COLO829 (cell line): Measurements from ENCODE around the gene SERPINA1.

Experiments
- DNase-seq: peaks from one replicate; pipeline ENCODE4 v3.0.0; 2012; ENCODE audit warnings: low spot score

Gene SERPINA1

DNA sequence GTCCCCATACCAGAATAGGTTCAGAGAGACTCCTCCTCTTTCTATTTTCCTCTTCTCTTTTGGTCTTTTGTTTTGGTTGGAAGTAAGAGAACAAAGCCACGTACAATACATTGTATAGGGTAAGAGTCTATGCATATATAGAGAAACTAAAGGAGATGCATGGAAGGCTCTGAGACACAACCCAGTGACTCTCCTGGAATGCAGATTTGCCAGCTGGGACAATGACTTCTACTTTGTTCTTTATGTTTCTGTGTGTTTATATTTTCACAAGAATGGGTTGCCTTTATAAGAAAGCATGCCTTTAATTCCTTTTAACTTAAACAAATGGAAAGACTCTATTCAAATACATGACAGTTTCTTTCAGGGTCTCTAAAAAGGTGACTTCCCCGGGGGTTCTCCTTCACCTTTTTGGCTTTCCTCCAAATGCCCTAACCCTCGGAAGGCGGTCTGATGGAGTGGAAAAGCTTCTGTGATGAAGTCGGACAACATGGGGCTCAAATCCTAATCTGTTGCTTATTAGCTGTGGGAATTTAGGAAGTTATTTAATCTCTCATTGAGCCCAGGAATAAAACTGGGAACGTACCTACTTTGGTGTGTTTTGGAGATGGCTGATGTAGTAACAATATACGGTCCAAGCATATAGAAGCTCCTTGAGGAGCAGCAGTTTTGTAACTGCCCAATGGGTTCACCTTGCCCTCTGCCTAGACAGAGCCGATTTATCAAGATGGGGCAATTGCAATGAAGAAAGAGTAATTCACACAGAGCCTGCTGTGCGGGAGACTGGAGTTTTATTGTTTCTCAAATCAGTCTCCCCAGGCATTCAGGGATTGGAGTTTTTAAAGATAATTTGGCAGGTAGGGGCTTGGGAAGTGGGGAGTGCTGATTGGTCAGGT lies 9.1 kb upstream of the SERPINA1 start:
- DNase-seq, result no peak

DNA sequence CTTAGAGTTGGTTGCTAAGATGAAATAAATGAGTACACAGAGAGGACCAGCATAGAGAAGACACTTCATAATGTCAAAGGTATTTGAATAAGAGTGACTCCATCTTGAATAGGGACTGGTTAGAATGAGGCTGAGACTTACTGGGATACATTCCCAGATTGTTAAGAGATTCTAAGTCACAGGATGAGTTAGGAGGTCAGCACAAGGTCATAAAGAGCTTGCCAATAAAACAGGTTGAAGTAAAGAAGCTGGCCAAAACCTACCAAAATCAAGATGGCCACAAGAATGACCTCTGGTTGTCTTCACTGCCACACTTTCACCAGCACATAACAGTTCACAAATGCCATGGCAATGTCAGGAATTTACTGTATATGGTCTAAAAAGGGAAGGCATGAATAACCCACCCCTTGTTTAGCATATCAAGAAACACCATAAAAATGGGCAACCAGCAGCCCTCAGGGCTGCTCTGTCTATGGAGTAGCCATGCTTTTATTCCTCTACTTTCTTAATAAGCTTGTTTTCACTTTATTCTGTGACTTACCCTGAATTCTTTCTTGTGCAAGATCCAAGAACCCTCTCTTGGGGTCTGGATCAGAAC lies 8.3 kb upstream of the SERPINA1 start:
- no peak for DNase-seq

DNA sequence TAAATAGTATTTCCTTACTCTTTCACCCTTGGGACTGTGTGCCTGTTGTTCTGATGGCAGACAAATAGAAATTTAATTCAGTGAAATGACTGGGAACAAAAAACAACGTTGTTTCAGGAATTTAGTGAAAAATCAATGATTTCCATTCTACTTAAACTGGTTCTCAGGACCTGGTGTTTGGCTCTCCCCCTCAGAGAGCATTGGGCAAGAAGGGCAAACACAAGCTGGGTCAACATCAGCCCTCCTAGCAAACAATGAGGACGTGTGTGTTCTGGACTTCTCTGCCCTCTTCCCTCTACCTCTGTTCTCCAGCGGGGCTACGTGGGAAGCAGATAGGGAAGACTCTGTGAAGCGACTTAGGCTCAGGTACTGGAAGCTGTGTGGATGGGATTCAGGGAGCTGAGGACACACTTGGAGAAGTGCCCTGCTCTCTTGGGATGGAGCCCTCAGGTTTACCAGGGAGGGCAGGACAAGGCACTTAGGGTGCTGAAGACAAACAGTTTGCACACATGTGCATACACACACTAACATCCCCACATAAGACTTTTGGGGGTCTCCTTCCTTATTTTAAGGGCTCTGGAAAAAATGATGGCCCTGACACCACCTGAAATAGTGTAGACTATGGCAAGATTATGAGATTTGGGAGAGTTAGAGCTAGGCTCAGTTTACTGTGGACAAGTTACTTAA lies 7.6 kb upstream of the SERPINA1 start:
- DNase-seq, result no peak

DNA sequence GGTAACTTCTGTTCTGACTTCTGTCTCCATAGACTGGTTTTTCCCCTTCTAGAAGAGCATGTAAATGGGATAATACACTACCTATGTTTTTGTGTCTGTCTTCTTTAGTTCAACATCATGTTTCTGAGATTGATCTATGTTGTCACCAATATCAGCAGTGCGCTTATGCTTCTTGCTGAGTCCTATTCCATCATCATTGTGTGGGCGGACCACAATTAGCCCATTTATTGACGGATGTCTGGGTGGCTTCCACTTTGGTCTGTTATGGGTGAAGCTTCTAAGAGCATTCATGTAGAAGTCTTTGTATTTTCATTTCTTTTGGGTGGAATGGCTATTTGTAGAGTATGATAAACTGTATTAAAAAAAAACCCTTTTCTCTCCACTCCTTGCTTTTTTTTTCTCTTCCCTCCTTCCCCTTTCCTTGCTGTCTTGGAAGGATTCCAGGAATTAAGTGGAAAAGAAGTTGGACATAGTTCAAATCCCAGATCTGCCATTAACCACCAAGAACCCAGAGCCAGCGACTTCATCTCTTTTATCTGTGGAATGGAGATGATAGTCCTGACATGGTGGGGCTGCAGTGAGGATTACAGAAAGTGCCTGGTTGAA lies 7.0 kb upstream of the SERPINA1 start:
- DNase-seq, result no peak

DNA sequence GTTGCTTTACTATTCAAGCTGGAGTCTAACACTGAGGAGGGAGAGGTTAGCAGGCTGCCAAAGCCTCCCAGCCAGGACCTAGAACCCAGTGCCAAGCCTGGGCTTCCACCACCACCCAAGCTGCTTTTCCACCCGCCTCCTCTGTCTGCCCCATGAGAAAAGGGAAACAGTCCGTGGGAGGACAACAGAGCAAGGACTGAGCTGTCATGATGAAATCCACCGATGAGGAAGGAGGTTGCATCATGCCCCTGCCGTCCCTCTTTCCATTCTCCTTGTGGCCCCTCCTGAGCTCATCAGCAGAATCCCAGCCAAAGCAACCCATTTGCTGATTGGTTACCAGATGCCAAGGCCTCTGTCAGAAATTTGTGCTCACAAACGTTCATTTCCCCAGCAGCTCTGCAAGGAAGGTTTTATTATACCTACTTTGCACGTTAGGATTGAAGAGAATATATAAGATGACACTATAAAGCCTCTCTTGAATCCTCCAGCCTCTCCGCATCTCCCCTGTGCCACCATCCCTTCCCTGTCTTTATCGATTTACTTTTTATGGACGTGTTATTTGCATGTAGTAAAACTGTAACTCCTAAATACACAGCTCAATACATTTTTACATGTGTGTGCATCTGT lies 6.3 kb upstream of the SERPINA1 start:
- DNase-seq, result no peak

DNA sequence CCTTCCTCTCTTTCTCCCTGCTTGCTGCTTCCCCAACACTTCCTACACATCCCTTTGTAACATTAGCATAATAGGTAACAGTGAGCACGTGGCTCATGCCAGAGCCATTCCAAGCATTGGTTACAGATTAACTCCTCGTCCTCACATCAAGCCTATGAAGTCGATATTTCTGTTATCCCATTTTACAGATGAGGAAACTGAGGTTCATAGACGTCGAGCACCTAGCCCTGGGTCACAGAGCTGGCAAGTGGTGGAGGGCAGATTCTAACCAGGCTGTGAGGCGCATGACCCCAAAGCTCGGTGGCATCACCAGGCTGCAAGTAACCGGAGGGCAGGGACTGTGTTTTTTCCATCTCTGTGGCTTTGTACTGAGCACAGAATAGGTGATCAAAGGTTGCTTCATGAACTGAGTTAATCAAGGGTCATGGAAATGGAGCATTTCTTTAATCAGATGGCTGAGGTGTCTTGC lies 5.7 kb upstream of the SERPINA1 start:
- DNase-seq, result no peak

DNA sequence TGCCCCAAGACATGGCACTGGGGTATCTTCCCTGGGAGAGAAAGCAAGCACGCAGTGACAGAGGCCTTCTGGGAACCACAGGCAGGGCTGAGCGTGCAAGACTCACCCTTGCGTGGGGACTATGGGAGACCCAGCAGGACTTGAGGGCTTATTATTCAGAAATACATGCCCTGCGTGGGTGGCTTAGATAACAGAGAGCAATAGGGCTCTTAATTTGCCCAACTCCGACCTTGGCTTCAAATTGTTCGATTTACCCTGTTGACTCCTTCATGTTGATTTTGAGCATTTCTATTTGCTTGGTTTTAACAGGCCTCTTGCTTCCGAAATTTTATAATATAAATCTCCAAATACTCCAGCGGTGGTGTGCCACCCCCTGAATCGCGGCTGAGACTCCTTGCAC lies 5.1 kb upstream of the SERPINA1 start:
- DNase-seq, result no peak

DNA sequence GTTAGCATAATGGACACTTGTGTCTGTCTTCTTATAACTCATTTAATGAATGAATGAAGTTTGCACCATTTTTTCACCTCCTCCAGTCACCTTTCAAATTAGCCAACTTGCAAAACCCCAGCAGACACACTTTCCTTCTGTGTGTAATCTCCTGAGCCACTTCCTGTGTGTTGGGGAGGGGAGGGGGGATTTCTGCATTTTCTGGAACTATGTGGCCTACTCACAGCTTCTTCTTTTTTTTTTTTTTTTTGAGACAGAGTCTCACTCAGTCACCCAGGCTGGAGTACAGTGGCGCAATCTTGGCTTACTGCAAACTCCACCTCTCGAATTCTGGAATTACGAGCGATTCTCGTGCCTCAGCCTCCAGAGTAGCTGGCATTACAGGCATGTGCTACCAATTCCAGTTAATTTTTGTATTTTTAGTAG lies 4.1 kb upstream of the SERPINA1 start:
- DNase-seq, result no peak

DNA sequence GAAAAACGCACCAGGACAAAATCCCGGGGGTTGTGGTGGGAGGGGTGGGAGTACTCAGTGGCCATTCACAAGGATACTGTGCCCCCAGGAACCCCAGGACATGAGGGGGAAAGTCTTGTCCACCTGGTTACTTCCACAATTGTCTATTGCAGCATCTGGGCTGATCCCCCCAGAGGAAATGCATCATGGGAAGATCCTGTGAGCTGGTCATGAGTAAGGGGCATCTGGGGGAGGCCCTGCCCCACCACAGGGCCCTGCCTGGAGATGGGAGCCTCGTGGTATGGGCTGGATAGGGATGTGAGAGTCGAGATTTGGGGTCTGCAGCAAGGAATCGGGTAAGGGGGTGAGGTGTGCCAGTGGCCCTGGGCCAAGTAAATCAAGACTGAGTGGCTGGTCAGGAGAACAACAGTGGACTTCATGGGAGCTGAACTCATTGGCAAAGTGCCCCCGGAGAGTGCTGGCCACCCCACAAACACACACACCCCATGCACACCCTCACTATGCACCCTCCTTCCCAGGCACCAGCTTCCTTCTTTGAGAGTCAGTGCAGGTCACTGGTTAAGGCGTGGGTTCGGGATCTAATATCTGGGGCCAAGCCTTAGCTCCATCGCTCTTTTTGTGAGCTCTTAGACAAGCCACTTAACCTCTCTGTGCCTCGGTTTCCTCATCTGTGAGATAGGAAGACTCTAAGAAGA lies 3.0 kb upstream of the SERPINA1 start:
- DNase-seq, result no peak

DNA sequence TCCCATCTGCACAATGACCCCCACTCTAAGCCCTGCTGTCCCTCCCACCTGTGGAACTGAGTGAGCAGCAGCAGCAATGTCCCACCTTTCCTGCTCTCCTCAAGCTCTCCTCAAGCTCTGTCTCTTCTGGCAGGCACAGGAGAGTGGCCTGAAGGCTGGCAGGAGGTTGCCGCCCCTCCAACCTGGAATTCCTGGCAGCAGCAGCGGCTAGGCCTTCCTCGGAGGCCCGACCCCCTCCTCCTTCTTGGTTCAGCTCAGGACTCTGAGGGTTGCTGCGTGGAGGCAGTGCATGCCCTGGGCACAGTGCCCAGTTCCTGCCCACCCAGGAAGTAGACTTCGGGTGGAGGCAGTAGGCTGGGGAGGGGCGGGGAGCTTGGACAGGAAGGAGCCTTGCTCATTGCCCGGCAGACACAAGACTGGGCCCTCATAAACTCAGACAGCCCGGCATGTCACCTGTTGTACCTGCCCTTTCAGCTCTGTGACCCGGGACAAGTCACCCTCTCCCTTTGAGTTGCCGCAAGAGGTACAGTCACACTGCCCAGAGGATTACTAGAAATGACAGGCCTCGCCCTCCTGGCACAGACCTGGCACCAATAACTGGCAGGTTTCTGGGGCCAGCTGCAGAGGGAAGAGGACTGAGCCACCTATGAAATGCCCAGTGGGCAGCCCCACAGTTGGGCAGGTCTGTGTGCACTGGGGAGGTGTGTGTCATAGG lies 2.1 kb upstream of the SERPINA1 start:
- no peak for DNase-seq

DNA sequence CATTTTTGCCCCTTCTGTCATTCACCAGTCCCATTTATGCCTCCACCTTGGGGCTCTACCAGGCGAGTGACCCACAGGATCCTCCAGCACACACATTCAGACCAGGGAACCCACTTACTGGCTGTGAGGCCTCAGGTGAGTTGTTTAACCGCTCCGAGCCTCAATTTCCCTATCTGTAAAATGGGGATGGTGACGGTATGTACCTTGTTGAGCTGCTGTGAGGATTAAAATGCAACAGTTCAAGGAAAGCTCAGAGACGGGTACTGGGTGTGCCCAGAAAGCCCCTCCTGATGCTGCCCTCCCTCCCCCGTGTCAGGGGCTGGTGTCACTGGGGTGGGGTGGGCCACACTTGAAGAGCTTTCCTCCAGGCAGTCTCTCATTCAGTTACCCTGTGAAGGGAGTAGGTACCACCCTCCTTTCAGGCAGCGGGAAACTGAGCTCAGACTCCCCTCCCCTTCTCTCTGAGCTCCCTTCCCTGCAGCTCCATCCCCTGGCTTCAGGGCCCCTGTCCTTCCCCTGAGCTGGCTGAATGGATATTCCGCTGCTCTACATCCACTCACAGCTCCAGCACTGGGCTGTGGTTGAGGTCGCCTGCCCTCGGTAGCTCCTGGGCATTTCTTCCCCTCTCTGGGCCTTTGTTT lies 1.4 kb upstream of the SERPINA1 start:
- no peak for DNase-seq

DNA sequence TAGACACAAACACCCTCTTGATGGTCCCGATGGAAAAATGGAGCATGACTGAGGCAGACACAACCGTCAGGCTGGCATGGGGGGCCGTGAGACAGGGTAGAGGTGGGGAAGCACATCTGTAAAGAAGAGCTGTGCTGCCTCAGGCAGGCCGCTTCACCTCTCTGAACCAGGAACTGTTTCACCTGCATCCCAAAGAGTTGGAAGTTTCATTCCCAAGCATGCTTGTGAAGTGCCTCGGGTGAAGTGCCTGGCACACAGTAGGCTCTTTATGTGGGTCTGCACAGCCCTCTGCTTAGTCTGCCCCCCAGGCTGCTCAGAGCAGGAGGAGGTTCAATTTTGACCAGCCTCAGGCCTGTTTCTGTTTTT lies 685 bp upstream of the SERPINA1 start:
- DNase-seq, result no peak

DNA sequence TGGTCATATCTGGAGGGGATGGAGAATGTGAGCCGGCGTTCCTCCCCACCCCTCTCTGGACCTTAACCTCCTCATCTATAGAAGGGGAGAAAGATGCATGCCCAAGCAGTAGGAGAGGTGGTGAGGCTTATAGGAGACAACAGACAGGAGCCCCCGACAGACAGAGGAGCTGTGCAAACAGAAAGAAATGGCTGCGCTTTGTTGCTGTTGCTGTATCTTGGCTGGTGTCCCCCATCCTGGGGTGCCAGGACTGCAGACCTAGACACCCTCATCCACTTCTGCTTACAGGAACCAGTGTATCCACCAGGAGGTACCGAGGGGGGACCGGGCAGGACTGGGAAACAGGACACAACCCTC lies 397 bp downstream of the SERPINA1 start:
- DNase-seq, result no peak

DNA sequence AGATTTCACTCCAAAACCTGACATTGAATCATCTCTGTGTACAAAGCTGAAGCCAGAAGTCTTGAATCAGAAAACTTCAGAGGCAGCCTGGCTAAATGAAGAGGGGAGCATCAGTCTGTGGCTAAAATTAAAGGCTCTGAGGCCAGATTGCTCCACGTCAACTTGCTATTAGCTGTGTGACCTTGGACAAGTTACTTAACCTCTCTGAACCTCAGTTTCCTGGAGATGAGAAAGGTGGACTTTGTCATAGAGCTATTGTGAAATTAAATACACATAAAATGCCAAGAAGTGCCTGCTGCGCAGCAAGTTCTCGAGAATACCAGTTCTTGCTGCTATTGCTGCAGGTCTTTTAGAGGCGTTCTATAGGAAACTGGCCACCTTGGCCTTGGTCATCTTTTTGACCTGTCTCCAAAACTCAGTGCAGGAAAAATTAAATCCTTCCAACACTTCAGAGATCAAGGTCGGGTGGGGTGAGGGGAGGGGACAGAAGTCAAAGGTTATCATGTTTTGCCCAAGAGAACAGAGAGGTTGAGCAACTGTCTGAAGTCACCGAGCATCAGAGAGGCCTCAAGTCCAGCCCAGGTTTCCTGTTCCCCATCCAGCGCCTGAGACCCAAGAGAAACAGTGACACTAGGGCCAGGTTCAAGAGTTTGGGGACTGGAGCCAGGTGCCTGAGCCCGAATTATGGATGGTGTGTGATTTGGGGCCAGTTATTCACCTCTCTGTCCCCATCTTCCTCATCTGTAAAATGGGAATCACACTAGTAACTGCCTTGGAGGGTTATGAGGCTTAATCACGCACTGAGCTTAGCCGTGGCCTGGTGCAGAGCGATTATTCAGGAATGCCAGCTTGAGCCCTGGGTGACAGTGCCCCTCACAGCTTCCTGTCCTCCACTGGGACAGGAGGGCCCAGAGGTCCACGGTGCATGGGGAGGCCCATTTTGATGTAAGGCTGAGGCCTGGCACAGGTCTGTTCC lies 1.1 kb downstream of the SERPINA1 start:
- no peak for DNase-seq

DNA sequence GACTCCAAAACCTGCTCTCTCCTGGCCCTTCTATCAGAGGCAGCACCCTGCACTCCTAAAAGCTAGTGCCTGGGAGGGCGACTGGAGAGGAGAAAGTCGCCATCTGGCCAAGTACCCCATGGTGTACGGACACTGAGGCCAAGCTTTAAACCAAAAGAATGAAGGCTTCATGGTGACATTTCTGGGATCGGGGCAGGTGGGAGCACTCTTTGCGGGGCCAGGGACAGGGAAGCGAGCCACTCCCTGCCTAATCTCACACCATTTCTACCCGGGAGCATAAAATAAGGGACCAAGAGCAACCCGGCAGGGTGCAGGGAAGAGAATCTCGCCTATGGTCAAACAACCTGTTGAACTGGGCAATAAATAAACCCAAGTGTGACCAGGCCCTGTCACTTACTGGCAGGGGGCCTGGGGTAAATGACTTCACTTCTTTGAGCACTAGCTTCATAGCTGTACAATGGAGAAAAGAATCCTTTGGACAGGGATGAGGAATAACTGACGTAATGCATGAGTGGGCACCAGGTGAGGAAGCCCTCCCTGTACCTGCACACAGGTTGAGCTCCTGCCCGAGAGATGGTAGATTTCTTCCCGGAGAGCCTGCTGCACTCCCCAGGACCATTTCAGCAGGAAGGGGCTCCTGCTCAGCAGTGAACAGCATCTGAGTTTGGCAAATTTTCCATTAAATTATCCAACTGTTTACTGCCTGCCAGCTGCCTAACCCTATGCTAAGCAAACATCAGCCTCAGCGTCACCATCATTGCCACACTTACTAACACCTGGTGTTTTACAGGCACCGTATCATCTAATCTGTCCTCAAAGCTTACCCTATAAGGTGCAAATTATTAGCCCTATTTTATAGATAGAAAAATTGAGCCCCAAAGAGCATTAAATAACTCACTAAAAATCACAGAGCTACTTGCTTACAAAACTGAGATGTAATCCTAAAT lies 2.0 kb downstream of the SERPINA1 start:
- no peak for DNase-seq

DNA sequence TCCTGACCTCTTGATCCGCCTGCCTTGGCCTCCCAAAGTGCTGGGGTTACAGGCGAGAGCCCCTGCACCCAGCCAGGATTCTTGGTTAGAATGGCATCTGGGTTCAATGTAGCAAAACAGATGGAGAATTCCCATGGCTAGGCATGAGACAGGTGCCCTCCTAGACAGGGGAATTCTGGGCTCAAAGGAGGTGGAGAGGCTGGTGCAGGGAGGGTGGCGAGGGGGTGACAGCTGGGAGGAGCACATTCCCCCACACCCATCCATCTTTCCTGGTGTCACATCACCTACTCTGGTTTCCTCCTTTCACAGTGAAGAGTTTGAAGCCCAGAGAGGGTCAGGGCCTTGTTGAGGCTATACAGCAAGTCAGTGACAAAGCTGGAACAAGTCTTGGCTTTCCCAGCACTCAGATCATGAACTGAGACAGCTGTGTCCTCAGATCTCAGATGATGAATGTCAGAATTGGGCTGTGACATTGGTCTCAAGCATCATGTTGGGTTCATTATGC lies 2.8 kb downstream of the SERPINA1 start:
- DNase-seq, result no peak

DNA sequence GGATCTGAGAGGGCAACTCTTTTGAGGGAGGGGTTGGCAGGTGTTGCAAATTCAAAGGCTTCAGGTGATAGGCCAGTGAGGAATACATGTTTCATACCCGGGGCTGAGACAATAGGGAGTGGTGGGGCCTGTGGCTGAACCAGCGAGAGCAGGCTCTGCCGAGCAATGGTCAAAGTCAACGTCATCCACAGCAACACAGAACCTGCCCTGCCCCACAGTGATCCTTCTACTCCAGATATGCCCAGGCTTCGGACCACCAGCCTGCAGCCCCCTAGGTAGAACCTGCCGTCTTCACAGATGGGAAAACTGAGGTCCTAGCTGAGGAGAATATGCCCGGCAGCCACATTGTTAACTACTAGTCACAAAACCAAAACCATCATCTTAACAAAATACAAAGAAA lies 4.1 kb downstream of the SERPINA1 start:
- DNase-seq, result no peak

DNA sequence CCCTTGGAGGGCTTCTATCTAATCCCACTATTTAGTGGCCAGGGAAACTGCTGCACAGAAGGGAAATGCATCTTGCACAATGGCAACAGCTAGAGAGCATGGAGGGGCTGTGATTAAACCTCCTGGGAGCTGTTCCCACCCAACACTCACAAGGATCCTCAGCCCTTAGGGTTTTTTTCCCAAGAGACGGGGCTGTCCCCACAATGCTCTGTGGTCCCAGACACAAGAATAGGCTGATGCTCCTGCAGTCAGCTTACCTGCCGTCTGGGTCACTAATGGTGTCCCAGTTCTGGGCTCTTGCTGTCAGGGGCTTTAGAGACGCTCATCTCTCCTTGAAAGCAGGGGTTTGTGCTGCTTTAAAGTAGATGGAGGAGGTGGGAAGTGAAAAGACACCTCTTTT lies 4.6 kb downstream of the SERPINA1 start:
- no peak for DNase-seq
